LNCaP clone FGC (cell line): Measurements from ENCODE around the gene UST.
"Not testable (repeated sequence)": the region's sequence is repeated elsewhere in the genome, so short reads cannot be mapped to it uniquely, and the experiment has no call there.

ENCODE experiments used
- DNase-seq: peaks from one replicate; pipeline ENCODE4 v3.0.0-alpha.2; 2011; ENCODE audit warnings: low read depth
- H3K4me3 ChIP-seq: 2 replicates; pipeline ENCODE4 v1.5.1; 2011; ENCODE audit warnings: mild to moderate bottlenecking, low read depth, low read length, control low read depth
- TF ChIP-seq, protein P1 (sequence below): IDR thresholded peaks from 2 replicates; pipeline ENCODE4 v1.5.1; 2012; ENCODE audit warnings: mild to moderate bottlenecking; ENCODE audit not compliant: control insufficient read depth, insufficient read depth; ENCODE audit errors: extremely low read depth

The UST gene

DNA sequence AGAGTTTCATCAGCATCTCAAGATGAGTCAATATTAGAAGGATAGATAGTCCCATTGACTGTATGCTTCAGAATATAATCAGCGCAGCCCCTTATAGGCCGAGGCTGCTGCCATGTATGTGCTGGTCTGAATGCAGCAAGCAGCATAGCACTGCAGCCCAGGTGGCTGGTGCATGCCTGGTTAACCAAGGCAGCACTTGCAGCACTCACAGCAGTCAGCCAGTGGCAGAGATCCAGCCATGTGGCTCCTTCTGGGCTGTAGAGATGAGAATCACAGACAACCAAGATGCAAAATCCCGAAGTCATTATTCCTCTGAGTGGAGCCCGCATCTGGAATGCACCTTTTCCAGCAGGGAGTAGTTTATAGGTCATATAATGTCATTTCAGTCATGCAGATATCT, 251.9 kb downstream of the UST start:
- DNase-seq: no peak
- TF ChIP-seq, protein P1, sequence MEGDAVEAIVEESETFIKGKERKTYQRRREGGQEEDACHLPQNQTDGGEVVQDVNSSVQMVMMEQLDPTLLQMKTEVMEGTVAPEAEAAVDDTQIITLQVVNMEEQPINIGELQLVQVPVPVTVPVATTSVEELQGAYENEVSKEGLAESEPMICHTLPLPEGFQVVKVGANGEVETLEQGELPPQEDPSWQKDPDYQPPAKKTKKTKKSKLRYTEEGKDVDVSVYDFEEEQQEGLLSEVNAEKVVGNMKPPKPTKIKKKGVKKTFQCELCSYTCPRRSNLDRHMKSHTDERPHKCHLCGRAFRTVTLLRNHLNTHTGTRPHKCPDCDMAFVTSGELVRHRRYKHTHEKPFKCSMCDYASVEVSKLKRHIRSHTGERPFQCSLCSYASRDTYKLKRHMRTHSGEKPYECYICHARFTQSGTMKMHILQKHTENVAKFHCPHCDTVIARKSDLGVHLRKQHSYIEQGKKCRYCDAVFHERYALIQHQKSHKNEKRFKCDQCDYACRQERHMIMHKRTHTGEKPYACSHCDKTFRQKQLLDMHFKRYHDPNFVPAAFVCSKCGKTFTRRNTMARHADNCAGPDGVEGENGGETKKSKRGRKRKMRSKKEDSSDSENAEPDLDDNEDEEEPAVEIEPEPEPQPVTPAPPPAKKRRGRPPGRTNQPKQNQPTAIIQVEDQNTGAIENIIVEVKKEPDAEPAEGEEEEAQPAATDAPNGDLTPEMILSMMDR: no peak
- H3K4me3 ChIP-seq: no peak overlapping the region

DNA sequence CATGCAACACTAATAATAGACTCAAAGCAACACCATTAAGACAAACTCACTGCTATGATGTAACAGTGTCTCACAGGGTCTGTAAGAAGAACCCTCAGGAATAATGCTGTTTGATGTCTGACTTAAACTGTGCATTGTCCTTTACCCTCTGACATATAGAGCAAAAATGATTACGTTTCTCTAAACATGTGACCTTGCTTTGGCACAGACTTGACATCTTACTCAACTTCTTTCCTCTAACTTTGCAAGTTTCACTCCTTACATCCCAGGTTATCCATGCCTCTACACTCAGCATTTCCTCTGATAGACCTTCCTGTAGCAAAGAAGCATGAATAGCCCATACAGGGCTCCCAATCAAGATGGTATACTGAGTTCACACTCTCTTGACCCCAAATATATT, 252.7 kb downstream of the UST start:
- no peak for DNase-seq
- TF ChIP-seq, protein P1: no peak
- no peak overlapping the region for H3K4me3 ChIP-seq

DNA sequence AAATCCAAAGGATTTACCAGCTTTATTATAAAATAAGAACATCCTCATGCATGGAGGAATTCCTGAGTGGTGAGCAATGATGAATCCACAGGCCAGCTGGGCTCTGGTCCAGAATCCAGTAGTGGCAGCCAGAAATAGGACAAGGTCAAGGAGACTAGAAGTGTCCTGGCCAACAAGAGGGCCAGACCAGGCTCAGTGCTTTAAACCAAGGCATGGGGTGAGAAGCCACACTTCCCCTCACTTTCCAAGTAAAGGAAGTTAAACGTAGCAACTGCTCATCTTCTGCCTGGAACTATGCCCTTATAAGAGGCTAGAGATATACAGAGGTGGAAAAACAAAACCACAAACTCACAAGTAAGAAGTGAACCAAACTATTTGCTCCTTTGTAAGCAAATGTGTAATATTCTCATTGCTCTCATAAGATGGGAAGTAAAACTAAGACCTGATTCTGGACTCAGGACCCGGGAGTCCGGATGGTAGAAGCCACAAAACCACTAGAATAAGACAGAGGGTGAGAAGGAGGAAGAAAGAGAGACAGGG, 253.2 kb downstream of the UST start:
- no peak overlapping the region for H3K4me3 ChIP-seq
- TF ChIP-seq, protein P1: no peak
- DNase-seq: no peak

DNA sequence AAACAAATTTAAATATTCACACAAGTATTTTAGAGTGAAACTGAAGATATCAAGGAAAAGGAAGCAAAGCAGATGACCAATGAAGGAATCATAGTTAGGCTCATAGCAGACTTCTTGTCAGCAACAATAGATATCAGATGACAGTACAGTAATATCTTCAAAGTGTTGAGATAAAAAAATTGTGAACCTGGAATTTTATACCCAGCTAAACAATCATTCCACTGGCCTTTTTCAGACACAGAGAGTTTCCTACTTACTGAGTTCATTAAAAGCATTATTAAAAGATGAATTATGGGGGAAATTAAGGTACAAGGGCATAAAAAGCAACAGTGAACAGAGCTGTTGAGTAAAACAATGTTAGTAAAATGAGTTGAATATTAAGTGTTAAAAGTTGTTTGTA, 254.6 kb downstream of the UST start:
- no peak for DNase-seq
- TF ChIP-seq, protein P1: no peak
- no peak overlapping the region for H3K4me3 ChIP-seq

DNA sequence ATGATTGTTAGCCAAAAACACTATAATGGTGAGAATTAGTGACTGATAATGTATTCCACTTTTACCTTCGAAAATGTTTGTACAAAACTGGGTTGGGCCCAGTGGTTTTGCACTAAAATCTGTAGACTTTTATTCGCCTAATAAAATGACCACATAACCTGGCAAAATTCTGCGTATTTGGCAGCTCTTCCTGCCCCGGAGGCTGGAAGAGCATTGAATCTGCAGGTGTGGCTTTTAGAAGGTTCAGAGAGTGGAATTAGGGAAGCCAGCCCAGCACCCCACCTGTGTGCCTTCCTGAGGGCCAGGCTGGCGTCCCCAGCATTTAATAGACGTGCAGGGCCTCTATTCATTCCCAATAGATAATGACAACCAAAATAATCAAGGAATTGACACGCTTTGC, 256.7 kb downstream of the UST start:
- TF ChIP-seq, protein P1: no peak
- DNase-seq: no peak
- H3K4me3 ChIP-seq: no peak overlapping the region

GRCh38 chr6:149004664-149005063, 257.8 kb downstream of the UST start:
- H3K4me3 ChIP-seq: no peak overlapping the region
- no peak for DNase-seq
- TF ChIP-seq, protein P1: no peak

DNA sequence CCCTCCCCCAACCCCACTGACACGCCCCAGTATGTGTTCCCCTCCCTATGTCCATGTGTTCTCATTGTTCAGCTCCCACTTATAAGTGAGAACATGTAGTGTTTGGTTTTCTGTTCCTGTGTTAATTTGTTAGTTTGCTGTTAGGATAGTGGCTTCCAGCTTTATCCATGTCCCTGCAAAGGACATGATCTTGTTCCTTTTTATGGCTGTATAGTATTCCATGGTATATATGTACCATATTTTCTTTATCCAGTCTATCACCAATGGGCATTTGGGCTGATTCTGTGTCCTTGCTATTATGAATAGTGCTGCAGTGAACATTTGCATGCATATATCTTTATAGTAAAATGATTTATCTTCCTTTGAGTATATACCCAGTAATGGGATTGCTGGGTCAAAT, 259.4 kb downstream of the UST start:
- not testable (repeated sequence) for DNase-seq, H3K4me3 ChIP-seq
